GM19438 (cell line): ENCODE measurements around the gene HSPA4.

Experiments used
- ATAC-seq: cut with Tn5 transposase; IDR thresholded peaks from one replicate; pipeline ENCODE4 v1.9.1; 2021; ENCODE audit warnings: low read depth; ENCODE audit not compliant: unreplicated experiment

The HSPA4 gene

GRCh38 chr5:133088064-133088463, 36.3 kb downstream of the HSPA4 start:
- no peak for ATAC-seq

- no peak for ATAC-seq
These were observed 39.2 kb downstream of the HSPA4 start for GRCh38 chr5:133091034-133091433.

- ATAC-seq = no peak
These were observed 54.5 kb downstream of the HSPA4 start for GRCh38 chr5:133106343-133106742.

- no peak for ATAC-seq
These were observed 55.2 kb downstream of the HSPA4 start for GRCh38 chr5:133106761-133107572.

- no peak for ATAC-seq
These were observed 56.7 kb downstream of the HSPA4 start for GRCh38 chr5:133108481-133108921.

- no peak for ATAC-seq
These were observed 58.1 kb downstream of the HSPA4 start for GRCh38 chr5:133109655-133110483.

- ATAC-seq = no peak
These were observed 58.9 kb downstream of the HSPA4 start for GRCh38 chr5:133110709-133111108.

GRCh38 chr5:133111299-133111698, 59.5 kb downstream of the HSPA4 start:
- no peak for ATAC-seq

- ATAC-seq = no peak
These were observed 60.3 kb downstream of the HSPA4 start for GRCh38 chr5:133112026-133112660.

- ATAC-seq = no peak
These were observed 61.7 kb downstream of the HSPA4 start for GRCh38 chr5:133113331-133114061.

GRCh38 chr5:133114166-133114932, 62.5 kb downstream of the HSPA4 start:
- no peak for ATAC-seq

GRCh38 chr5:133114933-133115310, 63.1 kb downstream of the HSPA4 start:
- ATAC-seq = no peak

GRCh38 chr5:133116601-133117000, 64.8 kb downstream of the HSPA4 start:
- ATAC-seq = no peak

- no peak for ATAC-seq
These were observed 65.5 kb downstream of the HSPA4 start for GRCh38 chr5:133117166-133117911.

- ATAC-seq = no peak
These were observed 66.2 kb downstream of the HSPA4 start for GRCh38 chr5:133117912-133118445.

GRCh38 chr5:133118741-133119140, 66.9 kb downstream of the HSPA4 start:
- no peak for ATAC-seq

- no peak for ATAC-seq
These were observed 67.5 kb downstream of the HSPA4 start for GRCh38 chr5:133119233-133119711.

GRCh38 chr5:133120156-133120750, 68.4 kb downstream of the HSPA4 start:
- ATAC-seq = no peak
